Forelimb muscle (tissue), 1 donor: Measurements from ENCODE around the gene SLC35F3. TPM values are rescaled to one million over a fixed set of nuclear protein-coding genes. Genes with fewer than 3 reads are reported as not detected.
A peak's percentile ranks its signal among the peaks of the same experiment; 100 is the strongest.
"Not testable (repeated sequence)": the region's sequence is repeated elsewhere in the genome, so short reads cannot be mapped to it uniquely, and the experiment has no call there.

Source experiments
- DNase-seq: peaks from one replicate; pipeline ENCODE4 v3.0.0-alpha.2; 2013; ENCODE audit warnings: low read depth
- polyA plus RNA-seq: library from polyadenylated mRNA; unstranded; fragments of 120-200 nt; gene quantifications from one replicate; pipeline ENCODE4 v1.2.1, GENCODE V29; 2013; ENCODE audit not compliant: insufficient read length

The SLC35F3 gene
- polyA plus RNA-seq, 1 donor, result 0.53 TPM

GRCh38 chr1:234186037-234186688, 281.7 kb downstream of the SLC35F3 start:
- no peak for DNase-seq

- no peak for DNase-seq
Measured at GRCh38 chr1:234188454-234188792, 283.9 kb downstream of the SLC35F3 start.

GRCh38 chr1:234197839-234198238, 293.4 kb downstream of the SLC35F3 start:
- no peak for DNase-seq

GRCh38 chr1:234199476-234200127, 295.1 kb downstream of the SLC35F3 start:
- DNase-seq, result no peak

- DNase-seq, result peak; percentile 25
Measured at GRCh38 chr1:234200566-234200965, 296.1 kb downstream of the SLC35F3 start.

GRCh38 chr1:234201600-234201999, 297.1 kb downstream of the SLC35F3 start:
- no peak for DNase-seq

GRCh38 chr1:234205966-234206365, 301.5 kb downstream of the SLC35F3 start:
- DNase-seq, result no peak

- DNase-seq, result no peak
Measured at GRCh38 chr1:234206651-234207284, 302.3 kb downstream of the SLC35F3 start.

GRCh38 chr1:234208351-234208750, 303.9 kb downstream of the SLC35F3 start:
- no peak for DNase-seq

GRCh38 chr1:234208791-234209190, 304.3 kb downstream of the SLC35F3 start:
- DNase-seq, result no peak

GRCh38 chr1:234210429-234210828, 306.0 kb downstream of the SLC35F3 start:
- DNase-seq, result not testable (repeated sequence)

- not testable (repeated sequence) for DNase-seq
Measured at GRCh38 chr1:234211855-234212254, 307.4 kb downstream of the SLC35F3 start.

GRCh38 chr1:234212764-234213657, 308.5 kb downstream of the SLC35F3 start:
- DNase-seq, result no peak

GRCh38 chr1:234213658-234214128, 309.2 kb downstream of the SLC35F3 start:
- no peak for DNase-seq

- DNase-seq, result no peak
Measured at GRCh38 chr1:234214129-234214910, 309.8 kb downstream of the SLC35F3 start.

- no peak for DNase-seq
Measured at GRCh38 chr1:234214911-234215892, 310.7 kb downstream of the SLC35F3 start.

GRCh38 chr1:234216116-234216703, 311.7 kb downstream of the SLC35F3 start:
- no peak for DNase-seq

GRCh38 chr1:234217316-234217840, 312.9 kb downstream of the SLC35F3 start:
- no peak for DNase-seq

GRCh38 chr1:234218078-234218477, 313.6 kb downstream of the SLC35F3 start:
- no peak for DNase-seq
